Limb (tissue), 2 donors: ENCODE data around the gene NTM.

Experiments
- DNase-seq, 2 donors: peaks; one replicate each; pipeline ENCODE4 v3.0.0-alpha.2; 2016; ENCODE audit errors: extremely low spot score in 2 of 2

NTM gene

GRCh38 chr11:131855320-131855719 is 484.9 kb downstream of the NTM start:
- DNase-seq = no peak

GRCh38 chr11:131857246-131857645 is 486.8 kb downstream of the NTM start:
- DNase-seq = no peak

GRCh38 chr11:131858505-131858904 is 488.1 kb downstream of the NTM start:
- no peak for DNase-seq

GRCh38 chr11:131859538-131860210 is 489.3 kb downstream of the NTM start:
- DNase-seq = no peak

GRCh38 chr11:131864228-131864627 is 493.8 kb downstream of the NTM start:
- no peak for DNase-seq

- DNase-seq = no peak
Measured at GRCh38 chr11:131865860-131866259, 495.4 kb downstream of the NTM start.

GRCh38 chr11:131866535-131867400 is 496.4 kb downstream of the NTM start:
- no peak for DNase-seq

GRCh38 chr11:131867457-131868257 is 497.2 kb downstream of the NTM start:
- peak; percentile 79 to 87 for DNase-seq

- DNase-seq = no peak
Measured at GRCh38 chr11:131868629-131869507, 498.5 kb downstream of the NTM start.

- no peak for DNase-seq
Measured at GRCh38 chr11:131870305-131870704, 499.9 kb downstream of the NTM start.

GRCh38 chr11:131871006-131871405 is 500.6 kb downstream of the NTM start:
- DNase-seq = no peak

- DNase-seq = no peak
Measured at GRCh38 chr11:131874070-131874469, 503.7 kb downstream of the NTM start.

- no peak for DNase-seq
Measured at GRCh38 chr11:131875611-131876010, 505.2 kb downstream of the NTM start.

- no peak for DNase-seq
Measured at GRCh38 chr11:131877246-131877942, 507.0 kb downstream of the NTM start.

GRCh38 chr11:131880316-131880715 is 509.9 kb downstream of the NTM start:
- no peak for DNase-seq

GRCh38 chr11:131880976-131881375 is 510.6 kb downstream of the NTM start:
- DNase-seq = no peak

- no peak for DNase-seq
Measured at GRCh38 chr11:131883332-131883731, 512.9 kb downstream of the NTM start.

GRCh38 chr11:131884461-131885073 is 514.2 kb downstream of the NTM start:
- DNase-seq = no peak

GRCh38 chr11:131885431-131885830 is 515.0 kb downstream of the NTM start:
- DNase-seq = no peak

GRCh38 chr11:131886201-131886600 is 515.8 kb downstream of the NTM start:
- DNase-seq = no peak
